HCT116 (cell line): ENCODE results near the gene LACC1. TPM values are rescaled to one million over a fixed set of nuclear protein-coding genes. Genes with fewer than 3 reads are reported as not detected.

Experiments
- ATAC-seq: fragments of 200-7000 bp; cut with Tn5 transposase; 2 replicates; pipeline ENCODE4 v1.9.1; 2020; ENCODE audit warnings: mild to moderate bottlenecking, moderate library complexity
- BruUV-seq: library from RNA; stranded (reverse); fragments of 400-500 nt; replicated peaks from 2 replicates; lab custom pipeline; 2021; lab: Mats Ljungman, UMichigan
- CTCF ChIA-PET: fragments of 300-600 bp; sonication (Branson Sonifier 250); formaldehyde crosslinking; loops from one replicate; lab custom pipeline; 2021; ENCODE audit warnings: antibody characterized with exemption; lab: Charles Lee
- POLR2A ChIA-PET: fragments of 300-600, 350-600 bp; sonication (Branson Sonifier 250); formaldehyde crosslinking; loops from one replicate; lab custom pipeline; 2021; ENCODE audit warnings: antibody characterized with exemption; lab: Charles Lee
- RAD21 ChIA-PET, 2 experiments: fragments of 300-600 bp; sonication (Branson Sonifier 250); formaldehyde crosslinking; loops; one replicate each; lab custom pipeline; 2023; ENCODE audit warnings: low total read pairs in 2 of 2; ENCODE audit not compliant: uncharacterized antibody in 2 of 2, unreplicated experiment in 2 of 2, low non-redundant PET in 1 of 2; lab: Charles Lee
- DNase-seq: peaks from one replicate; pipeline ENCODE4 v3.0.0-alpha.2; 2010; ENCODE audit warnings: low read depth, low spot score
- H2AFZ ChIP-seq: fragments of 200-600 bp; shearing (Covaris generic), sonication (generic); 2 replicates; pipeline ENCODE4 v1.6.1; 2017; ENCODE audit warnings: low read depth, mixed run types, mixed read lengths, antibody characterized with exemption, low read length; ENCODE audit not compliant: poor library complexity, severe bottlenecking
- H3K27ac ChIP-seq: 2 replicates; pipeline ENCODE4 v1.5.1; 2012; ENCODE audit warnings: low read depth, low read length
- H3K27me3 ChIP-seq: fragments of 200-600 bp; sonication (generic); 2 replicates; pipeline ENCODE4 v1.6.1; 2016; ENCODE audit warnings: mixed run types, low read length, mixed read lengths; ENCODE audit not compliant: insufficient read depth
- H3K36me3 ChIP-seq, 2 experiments: fragments of 200-500 bp in 1 of 2; fragments of 200-600 bp in 1 of 2; sonication (Bioruptor generic) in 1 of 2; sonication (generic) in 1 of 2; 2 replicates each; pipeline versions ENCODE4 v1.5.1 to v1.6.1; 2014 to 2016; ENCODE audit warnings: low read length in 2 of 2, inconsistent platforms in 1 of 2, mixed read lengths in 1 of 2, mixed run types in 1 of 2; ENCODE audit not compliant: insufficient read depth in 2 of 2, control insufficient read depth in 1 of 2
- H3K4me1 ChIP-seq, 2 experiments: fragments of 200-600 bp in 1 of 2; sonication (generic) in 1 of 2; 2 replicates each; pipeline versions ENCODE4 v1.5.1 to v1.6.1; 2012 to 2017; ENCODE audit warnings: low read length in 2 of 2, inconsistent platforms in 1 of 2, mild to moderate bottlenecking in 1 of 2, mixed read lengths in 1 of 2, mixed run types in 1 of 2, moderate library complexity in 1 of 2; ENCODE audit not compliant: insufficient read depth in 2 of 2, control insufficient read depth in 1 of 2
- H3K4me2 ChIP-seq: fragments of 200-600 bp; sonication (generic); 2 replicates; pipeline ENCODE4 v1.6.1; 2017; ENCODE audit warnings: mixed run types, low read length, mixed read lengths
- H3K4me3 ChIP-seq, 2 experiments: fragments of 200-600 bp in 1 of 2; sonication (generic) in 1 of 2; replicated peaks in 1 of 2; 2 replicates each; pipeline ENCODE4 v1.5.1; 2011 to 2016; ENCODE audit warnings: low read length in 2 of 2, control low read depth in 1 of 2, low read depth in 1 of 2, mild to moderate bottlenecking in 1 of 2, mixed read lengths in 1 of 2, mixed run types in 1 of 2
- H3K79me2 ChIP-seq: fragments of 200-600 bp; sonication (generic); 2 replicates; pipeline ENCODE4 v1.6.1; 2017; ENCODE audit warnings: mild to moderate bottlenecking, mixed run types, low read length, moderate library complexity, mixed read lengths; ENCODE audit not compliant: insufficient read depth
- H3K9ac ChIP-seq: fragments of 200-600 bp; sonication (generic); 2 replicates; pipeline ENCODE4 v1.6.1; 2016; ENCODE audit warnings: low read length, mixed read lengths
- H3K9me2 ChIP-seq: fragments of 200-600 bp; sonication (generic), shearing (Covaris generic); 2 replicates; pipeline ENCODE4 v1.6.1; 2017; ENCODE audit warnings: mixed run types, mild to moderate bottlenecking, moderate library complexity; ENCODE audit not compliant: insufficient read depth
- H3K9me3 ChIP-seq, 2 experiments: fragments of 200-500 bp in 1 of 2; fragments of 200-600 bp in 1 of 2; sonication (Bioruptor generic) in 1 of 2; sonication (generic) in 1 of 2; 2 replicates each; pipeline ENCODE4 v1.6.1; 2014 to 2017; ENCODE audit warnings: low read length in 2 of 2, mixed read lengths in 2 of 2, inconsistent platforms in 1 of 2, low read depth in 1 of 2, mild to moderate bottlenecking in 1 of 2, mixed run types in 1 of 2, moderate library complexity in 1 of 2; ENCODE audit not compliant: control insufficient read depth in 1 of 2, insufficient read depth in 1 of 2
- H4K20me1 ChIP-seq: fragments of 200-600 bp; sonication (generic), shearing (Covaris generic); 2 replicates; pipeline ENCODE4 v1.6.1; 2017; ENCODE audit warnings: mixed run types, mild to moderate bottlenecking, moderate library complexity; ENCODE audit not compliant: insufficient read depth
- CBX3 ChIP-seq: IDR thresholded peaks from 2 replicates; pipeline ENCODE4 v1.6.1; 2012; ENCODE audit warnings: low read depth
- CEBPB ChIP-seq: IDR thresholded peaks from 2 replicates; pipeline ENCODE4 v1.6.1; 2012; ENCODE audit warnings: low read depth
- EGR1 ChIP-seq: IDR thresholded peaks from 2 replicates; pipeline ENCODE4 v1.6.1; 2012; ENCODE audit warnings: low read depth
- EZH2 ChIP-seq: fragments of 200-600 bp; sonication (generic); IDR thresholded peaks from 2 replicates; pipeline ENCODE4 v1.6.1; 2017; ENCODE audit warnings: antibody characterized with exemption, mixed run types
- EZH2phosphoT487 ChIP-seq: fragments of 200-600 bp; IDR thresholded peaks from 2 replicates; pipeline ENCODE4 v1.6.1; 2018; ENCODE audit warnings: antibody characterized with exemption, borderline replicate concordance
- FOSL1 ChIP-seq: IDR thresholded peaks from 2 replicates; pipeline ENCODE4 v1.6.1; 2012; ENCODE audit warnings: low read depth
- JUND ChIP-seq: IDR thresholded peaks from 2 replicates; pipeline ENCODE4 v1.6.1; 2012
- POLR2A ChIP-seq: IDR thresholded peaks from 2 replicates; pipeline ENCODE4 v1.7.0; 2011; ENCODE audit warnings: borderline replicate concordance; ENCODE audit not compliant: insufficient read depth, insufficient read length; ENCODE audit errors: extremely low read depth
- RAD21 ChIP-seq: IDR thresholded peaks from 2 replicates; pipeline ENCODE4 v1.6.1; 2012; ENCODE audit warnings: low read depth, mild to moderate bottlenecking
- SIN3A ChIP-seq: IDR thresholded peaks from 2 replicates; pipeline ENCODE4 v1.6.1; 2012; ENCODE audit warnings: low read depth
- SP1 ChIP-seq: IDR thresholded peaks from 2 replicates; pipeline ENCODE4 v1.6.1; 2012; ENCODE audit warnings: low read depth
- SRF ChIP-seq: IDR thresholded peaks from 2 replicates; pipeline ENCODE4 v1.6.1; 2012; ENCODE audit warnings: low read depth
- TCF7L2 ChIP-seq: IDR thresholded peaks from 2 replicates; pipeline ENCODE4 v1.7.0; 2011; ENCODE audit warnings: borderline replicate concordance, inconsistent platforms; ENCODE audit not compliant: insufficient read depth, insufficient read length; ENCODE audit errors: extremely low read depth
- YY1 ChIP-seq: IDR thresholded peaks from 2 replicates; pipeline ENCODE4 v1.6.1; 2011; ENCODE audit warnings: low read length, low read depth, moderate library complexity, mild to moderate bottlenecking; ENCODE audit not compliant: insufficient replicate concordance; ENCODE audit errors: extremely low read depth
- ZFX ChIP-seq: fragments of 450-650 bp; IDR thresholded peaks from 2 replicates; pipeline ENCODE4 v1.6.1; 2017
- ZNF274 ChIP-seq: fragments of 200-500 bp; sonication (Bioruptor generic); IDR thresholded peaks from 2 replicates; pipeline ENCODE4 v1.6.1; 2014; ENCODE audit warnings: mild to moderate bottlenecking, low read depth, low read length, inconsistent platforms
- intact Hi-C: fragments of 100-400 bp; cut with micrococcal nuclease; formaldehyde crosslinking; loops from 2 replicates; pipeline ENCODE4 v1.10.0; 2022
- total RNA-seq: library from RNA; stranded (reverse); gene quantifications from one replicate; pipeline ENCODE4 v1.2.1, GENCODE V29; 2021; ENCODE audit not compliant: unreplicated experiment
- TF ChIP-seq, protein P1 (sequence below): IDR thresholded peaks from 2 replicates; pipeline ENCODE4 v1.6.1; 2012
- TF ChIP-seq, protein P2 (sequence below): IDR thresholded peaks from 2 replicates; pipeline ENCODE4 v1.6.1; 2012; ENCODE audit warnings: low read depth
- TF ChIP-seq, protein P3 (sequence below), 3 experiments: fragments of 200-600 bp in 1 of 3; sonication (generic) in 1 of 3; IDR thresholded peaks in 2 of 3; conservative IDR thresholded peaks in 1 of 3; 2 replicates each; pipeline ENCODE4 v1.5.1; 2012 to 2017; ENCODE audit warnings: low read depth in 2 of 3, low read length in 2 of 3, antibody characterized with exemption in 1 of 3, borderline replicate concordance in 1 of 3, control low read depth in 1 of 3, mild to moderate bottlenecking in 1 of 3, mixed read lengths in 1 of 3, mixed run types in 1 of 3, moderate library complexity in 1 of 3; ENCODE audit not compliant: insufficient read depth in 1 of 3
- TF ChIP-seq, protein P4 (sequence below): IDR thresholded peaks from 2 replicates; pipeline ENCODE4 v1.6.1; 2011; ENCODE audit warnings: mild to moderate bottlenecking, low read length, moderate library complexity; ENCODE audit not compliant: insufficient replicate concordance; ENCODE audit errors: extremely low read depth

Gene LACC1
- total RNA-seq, 1 experiment from 2014 or later = 2.6 TPM

DNA sequence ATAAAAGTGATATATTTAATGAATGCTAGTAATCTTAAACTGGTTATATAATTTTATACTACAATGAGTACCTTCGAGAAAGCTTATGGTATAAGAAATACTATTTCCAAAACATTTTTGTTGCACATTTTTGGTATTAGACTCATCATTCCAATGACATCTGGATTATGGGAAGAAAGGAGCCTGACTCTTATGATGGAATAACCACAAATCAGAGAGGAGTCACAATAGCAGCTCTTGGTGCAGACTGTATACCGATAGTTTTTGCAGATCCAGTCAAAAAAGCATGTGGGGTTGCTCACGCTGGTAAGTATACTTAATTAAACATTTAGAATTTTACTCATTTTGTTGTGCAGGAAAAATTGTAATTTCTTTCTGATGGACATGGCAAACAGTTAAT is 3.9 kb downstream of the LACC1 start (continued):
- TF ChIP-seq TCF7L2 (no peak), SIN3A (no peak), EGR1 (no peak), RAD21 (no peak), EZH2phosphoT487 (no peak)

DNA sequence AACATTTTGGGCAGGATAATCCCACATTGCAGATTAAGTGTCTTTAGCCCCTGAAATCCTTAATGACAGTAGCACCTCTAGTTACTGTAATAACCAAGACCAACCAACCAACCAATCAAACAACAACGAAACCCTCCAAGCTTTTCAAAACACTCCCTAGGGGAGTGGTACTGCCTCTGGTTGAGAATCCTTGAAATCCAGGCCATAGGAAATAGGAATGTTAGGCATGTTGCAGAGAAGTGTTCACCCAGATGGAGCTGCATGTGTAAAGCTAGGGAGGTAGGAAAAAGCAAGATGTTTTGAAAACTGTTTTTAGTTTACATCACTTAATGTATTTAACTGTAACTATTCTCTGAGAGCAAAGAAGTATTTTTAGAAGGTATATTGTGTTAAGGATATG is 4.5 kb downstream of the LACC1 start:
- no peaks in the 10 kb centered on the region for H3K36me3 ChIP-seq
- H3K4me1 ChIP-seq = peaks cover 2 to 14% of the 10 kb centered on the region in 2 experiments; a peak in 2 of 4 replicates
- H4K20me1 ChIP-seq = no peaks in the 10 kb centered on the region
- ChIA-PET RAD21 (no interaction called here), POLR2A (no interaction called here), CTCF (interaction anchor here (1.1 kb wide), 1 partner anchor 10 kb away, joined by 6 read pairs; no protein-coding TSS in a partner anchor)
- H3K9me3 ChIP-seq = no peaks in the 10 kb centered on the region
- H3K4me2 ChIP-seq = no peak overlapping the region
- H3K79me2 ChIP-seq = no peaks in the 10 kb centered on the region
- no peaks in the 10 kb centered on the region for H3K9me2 ChIP-seq
- intact Hi-C loops = no loop called here
- no peak for ATAC-seq
- no peak overlapping the region for H3K27ac ChIP-seq
- no peaks in the 10 kb centered on the region for H3K27me3 ChIP-seq
- H3K4me3 ChIP-seq = no peak overlapping the region
- H2AFZ ChIP-seq = no peak overlapping the region
- no peak overlapping the region for H3K9ac ChIP-seq
- DNase-seq = no peak
- no peak for TF ChIP-seq SRF
- no peak for TF ChIP-seq YY1
- no peak for TF ChIP-seq SP1
- TF ChIP-seq FOSL1 = no peak
- no peak for TF ChIP-seq CBX3
- no peak for TF ChIP-seq JUND
- TF ChIP-seq, protein P1, sequence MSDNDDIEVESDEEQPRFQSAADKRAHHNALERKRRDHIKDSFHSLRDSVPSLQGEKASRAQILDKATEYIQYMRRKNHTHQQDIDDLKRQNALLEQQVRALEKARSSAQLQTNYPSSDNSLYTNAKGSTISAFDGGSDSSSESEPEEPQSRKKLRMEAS = no peak
- TF ChIP-seq CEBPB = no peak
- TF ChIP-seq ZFX = no peak
- TF ChIP-seq, protein P2, sequence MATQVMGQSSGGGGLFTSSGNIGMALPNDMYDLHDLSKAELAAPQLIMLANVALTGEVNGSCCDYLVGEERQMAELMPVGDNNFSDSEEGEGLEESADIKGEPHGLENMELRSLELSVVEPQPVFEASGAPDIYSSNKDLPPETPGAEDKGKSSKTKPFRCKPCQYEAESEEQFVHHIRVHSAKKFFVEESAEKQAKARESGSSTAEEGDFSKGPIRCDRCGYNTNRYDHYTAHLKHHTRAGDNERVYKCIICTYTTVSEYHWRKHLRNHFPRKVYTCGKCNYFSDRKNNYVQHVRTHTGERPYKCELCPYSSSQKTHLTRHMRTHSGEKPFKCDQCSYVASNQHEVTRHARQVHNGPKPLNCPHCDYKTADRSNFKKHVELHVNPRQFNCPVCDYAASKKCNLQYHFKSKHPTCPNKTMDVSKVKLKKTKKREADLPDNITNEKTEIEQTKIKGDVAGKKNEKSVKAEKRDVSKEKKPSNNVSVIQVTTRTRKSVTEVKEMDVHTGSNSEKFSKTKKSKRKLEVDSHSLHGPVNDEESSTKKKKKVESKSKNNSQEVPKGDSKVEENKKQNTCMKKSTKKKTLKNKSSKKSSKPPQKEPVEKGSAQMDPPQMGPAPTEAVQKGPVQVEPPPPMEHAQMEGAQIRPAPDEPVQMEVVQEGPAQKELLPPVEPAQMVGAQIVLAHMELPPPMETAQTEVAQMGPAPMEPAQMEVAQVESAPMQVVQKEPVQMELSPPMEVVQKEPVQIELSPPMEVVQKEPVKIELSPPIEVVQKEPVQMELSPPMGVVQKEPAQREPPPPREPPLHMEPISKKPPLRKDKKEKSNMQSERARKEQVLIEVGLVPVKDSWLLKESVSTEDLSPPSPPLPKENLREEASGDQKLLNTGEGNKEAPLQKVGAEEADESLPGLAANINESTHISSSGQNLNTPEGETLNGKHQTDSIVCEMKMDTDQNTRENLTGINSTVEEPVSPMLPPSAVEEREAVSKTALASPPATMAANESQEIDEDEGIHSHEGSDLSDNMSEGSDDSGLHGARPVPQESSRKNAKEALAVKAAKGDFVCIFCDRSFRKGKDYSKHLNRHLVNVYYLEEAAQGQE = no peak
- TF ChIP-seq EZH2 = no peak
- TF ChIP-seq RAD21 = no peak
- TF ChIP-seq EZH2phosphoT487 = no peak
- TF ChIP-seq, protein P3, sequence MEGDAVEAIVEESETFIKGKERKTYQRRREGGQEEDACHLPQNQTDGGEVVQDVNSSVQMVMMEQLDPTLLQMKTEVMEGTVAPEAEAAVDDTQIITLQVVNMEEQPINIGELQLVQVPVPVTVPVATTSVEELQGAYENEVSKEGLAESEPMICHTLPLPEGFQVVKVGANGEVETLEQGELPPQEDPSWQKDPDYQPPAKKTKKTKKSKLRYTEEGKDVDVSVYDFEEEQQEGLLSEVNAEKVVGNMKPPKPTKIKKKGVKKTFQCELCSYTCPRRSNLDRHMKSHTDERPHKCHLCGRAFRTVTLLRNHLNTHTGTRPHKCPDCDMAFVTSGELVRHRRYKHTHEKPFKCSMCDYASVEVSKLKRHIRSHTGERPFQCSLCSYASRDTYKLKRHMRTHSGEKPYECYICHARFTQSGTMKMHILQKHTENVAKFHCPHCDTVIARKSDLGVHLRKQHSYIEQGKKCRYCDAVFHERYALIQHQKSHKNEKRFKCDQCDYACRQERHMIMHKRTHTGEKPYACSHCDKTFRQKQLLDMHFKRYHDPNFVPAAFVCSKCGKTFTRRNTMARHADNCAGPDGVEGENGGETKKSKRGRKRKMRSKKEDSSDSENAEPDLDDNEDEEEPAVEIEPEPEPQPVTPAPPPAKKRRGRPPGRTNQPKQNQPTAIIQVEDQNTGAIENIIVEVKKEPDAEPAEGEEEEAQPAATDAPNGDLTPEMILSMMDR (IDR thresholded peaks at IDR 0.05 in 2 of 3, conservative IDR thresholded peaks at IDR 0.05 in 1 of 3; ENCODE audit: borderline replicate concordance in 1 of 3, insufficient read depth in 1 of 3, low read depth in 2 of 3, low read length in 2 of 3) = no peak
- TF ChIP-seq SIN3A = no peak
- TF ChIP-seq, protein P4, sequence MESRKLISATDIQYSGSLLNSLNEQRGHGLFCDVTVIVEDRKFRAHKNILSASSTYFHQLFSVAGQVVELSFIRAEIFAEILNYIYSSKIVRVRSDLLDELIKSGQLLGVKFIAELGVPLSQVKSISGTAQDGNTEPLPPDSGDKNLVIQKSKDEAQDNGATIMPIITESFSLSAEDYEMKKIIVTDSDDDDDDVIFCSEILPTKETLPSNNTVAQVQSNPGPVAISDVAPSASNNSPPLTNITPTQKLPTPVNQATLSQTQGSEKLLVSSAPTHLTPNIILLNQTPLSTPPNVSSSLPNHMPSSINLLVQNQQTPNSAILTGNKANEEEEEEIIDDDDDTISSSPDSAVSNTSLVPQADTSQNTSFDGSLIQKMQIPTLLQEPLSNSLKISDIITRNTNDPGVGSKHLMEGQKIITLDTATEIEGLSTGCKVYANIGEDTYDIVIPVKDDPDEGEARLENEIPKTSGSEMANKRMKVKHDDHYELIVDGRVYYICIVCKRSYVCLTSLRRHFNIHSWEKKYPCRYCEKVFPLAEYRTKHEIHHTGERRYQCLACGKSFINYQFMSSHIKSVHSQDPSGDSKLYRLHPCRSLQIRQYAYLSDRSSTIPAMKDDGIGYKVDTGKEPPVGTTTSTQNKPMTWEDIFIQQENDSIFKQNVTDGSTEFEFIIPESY = no peak
- no peak for TF ChIP-seq ZNF274
- TF ChIP-seq POLR2A = no peak
- TF ChIP-seq, all 23 proteins: peak for 0
- no TSS peak for BruUV-seq
